ENCODE measurements around the gene ECSCR.

ECSCR gene

DNA sequence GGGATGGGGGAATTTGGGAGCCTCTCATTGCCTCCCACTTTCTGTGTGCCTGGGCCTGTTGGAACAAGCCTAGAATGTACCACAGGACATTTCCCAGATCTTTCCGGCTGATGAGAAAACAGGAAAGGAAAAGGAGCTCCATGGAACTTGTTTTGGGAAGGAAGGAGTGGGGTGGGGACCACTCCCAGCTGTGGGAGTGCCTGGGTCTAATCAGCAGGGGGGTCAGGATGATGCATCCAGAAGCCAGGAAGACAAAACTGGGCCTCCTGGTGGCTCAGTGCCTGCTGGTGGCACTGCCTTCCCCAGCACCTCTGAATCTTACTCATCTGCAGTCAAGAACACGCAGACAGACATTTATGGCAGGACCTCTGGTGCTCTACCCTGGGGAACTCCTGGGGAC is 11.0 kb upstream of the ECSCR start:
- no peak for DNase-seq

DNA sequence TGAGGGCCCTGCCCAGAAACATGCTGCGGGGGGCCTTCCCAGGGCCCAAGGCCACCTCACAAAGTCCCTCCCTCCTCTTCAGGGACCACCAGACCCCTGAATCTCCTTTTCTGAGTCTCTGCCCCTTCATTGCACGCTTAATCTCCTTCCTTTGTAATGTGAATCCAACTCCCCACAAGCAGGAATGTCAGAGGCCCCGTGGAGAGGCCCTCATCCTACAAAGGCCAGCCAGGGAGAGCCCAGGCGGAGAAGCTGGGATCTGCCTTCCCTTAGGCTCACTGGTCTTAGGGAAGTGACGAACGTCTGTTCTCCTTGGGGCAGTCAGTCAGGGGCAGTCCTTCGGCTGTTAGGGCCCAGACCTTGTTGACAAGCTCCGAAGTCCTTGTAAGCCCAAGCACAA is 10.6 kb upstream of the ECSCR start:
- DNase-seq, result no peak

DNA sequence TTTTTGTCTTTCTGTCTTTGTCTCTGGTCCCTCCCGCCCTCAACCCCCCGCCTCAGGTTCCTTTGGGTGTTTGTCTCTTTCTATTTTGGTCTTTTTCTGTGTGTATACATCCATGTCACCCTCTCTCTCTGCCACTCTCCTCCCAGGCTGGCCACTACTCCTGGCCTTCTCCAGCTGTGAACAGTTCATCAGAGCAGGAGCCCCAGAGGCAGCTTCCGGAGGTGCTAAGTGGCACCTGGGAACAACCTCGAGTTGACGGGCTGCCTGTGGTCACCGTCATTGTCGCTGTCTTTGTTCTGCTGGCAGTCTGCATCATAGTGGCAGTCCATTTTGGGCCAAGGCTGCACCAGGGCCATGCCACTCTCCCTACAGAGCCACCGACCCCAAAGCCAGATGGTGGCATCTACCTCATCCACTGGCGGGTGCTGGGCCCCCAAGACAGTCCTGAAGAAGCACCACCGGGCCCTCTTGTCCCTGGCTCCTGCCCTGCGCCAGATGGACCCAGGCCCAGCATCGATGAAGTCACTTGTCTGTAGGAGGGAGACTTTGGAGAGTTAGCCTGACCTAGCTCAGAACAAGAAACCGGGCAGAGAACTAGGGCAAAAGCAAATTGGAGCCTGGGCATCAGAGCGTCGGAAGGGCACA is 10.0 kb upstream of the ECSCR start:
- DNase-seq, result no peak

DNA sequence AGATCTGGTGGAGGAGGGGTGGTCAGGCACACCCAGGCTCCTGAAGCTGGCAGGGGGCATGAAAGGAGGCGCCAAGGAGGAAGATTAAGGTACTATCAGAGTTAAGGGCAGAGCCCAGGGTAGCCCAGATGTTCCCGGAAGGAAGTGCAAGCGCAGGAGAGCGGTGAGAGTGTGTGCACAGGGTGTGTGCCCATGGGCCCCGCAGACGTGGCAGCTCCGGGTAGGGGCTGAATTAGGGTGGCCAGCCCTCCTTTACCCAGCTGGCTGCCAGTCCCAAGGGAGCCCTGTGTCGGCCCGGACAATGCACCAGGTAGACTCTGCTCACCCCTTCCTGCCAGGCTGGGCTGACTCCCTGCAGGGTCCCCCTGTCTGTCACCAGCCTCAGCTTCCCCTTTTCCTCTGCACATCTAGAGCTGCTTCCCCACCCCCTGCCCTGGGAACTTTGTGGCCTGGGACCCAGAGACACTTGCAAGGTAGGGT is 8.3 kb upstream of the ECSCR start, which contains the start of gene SMIM33:
Gene SMIM33 (plus strand): TSS at position 184 of the 480 bp plus-strand sequence. CDS start 118 bp downstream, at position 302.
- no peak for DNase-seq

DNA sequence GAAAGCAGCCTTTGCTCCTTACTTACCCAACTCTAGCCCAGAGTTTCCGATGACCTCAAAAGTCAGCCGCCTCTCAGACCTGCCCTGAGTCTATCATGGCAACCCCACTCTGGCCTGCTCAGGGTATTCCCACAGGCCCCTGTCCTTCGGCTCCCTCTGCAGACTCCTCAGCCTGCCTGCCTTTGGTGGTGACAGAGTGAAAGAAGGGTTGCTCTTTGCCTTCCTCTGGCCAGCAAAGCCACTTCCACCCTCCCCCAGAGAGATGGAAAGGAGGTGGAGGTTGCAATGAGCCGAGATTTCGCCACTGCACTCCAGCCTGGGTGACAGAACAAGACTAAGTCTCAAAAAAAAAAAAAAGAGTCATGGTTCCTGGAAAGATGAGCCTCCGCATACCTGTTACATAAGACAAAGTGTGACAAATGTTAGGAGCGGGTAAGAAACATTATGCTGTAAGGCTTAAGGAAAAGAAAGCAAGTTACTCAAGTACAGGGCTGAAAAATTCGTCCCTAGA is 5.9 kb upstream of the ECSCR start:
- no peak for DNase-seq

DNA sequence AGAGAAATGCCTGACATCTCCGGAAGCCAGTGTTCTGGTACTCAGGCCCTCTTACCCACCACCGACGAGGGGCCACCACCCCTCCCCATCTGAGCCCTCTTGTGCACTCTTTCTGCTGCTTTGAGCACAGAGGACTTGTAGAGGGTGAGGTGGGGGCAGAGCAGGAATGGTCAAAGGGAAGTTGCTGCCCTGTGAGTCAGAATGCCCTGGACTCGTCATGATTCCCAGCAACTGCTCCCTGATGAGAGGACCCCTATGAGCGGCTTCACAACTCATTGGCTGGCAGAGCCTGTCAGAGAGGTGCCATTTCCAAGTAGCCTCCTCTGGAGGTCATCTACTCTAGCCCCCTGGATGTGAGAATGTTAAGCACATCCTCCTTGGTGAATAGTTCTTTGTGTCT is 845 bp downstream of the ECSCR start:
- DNase-seq, result no peak

DNA sequence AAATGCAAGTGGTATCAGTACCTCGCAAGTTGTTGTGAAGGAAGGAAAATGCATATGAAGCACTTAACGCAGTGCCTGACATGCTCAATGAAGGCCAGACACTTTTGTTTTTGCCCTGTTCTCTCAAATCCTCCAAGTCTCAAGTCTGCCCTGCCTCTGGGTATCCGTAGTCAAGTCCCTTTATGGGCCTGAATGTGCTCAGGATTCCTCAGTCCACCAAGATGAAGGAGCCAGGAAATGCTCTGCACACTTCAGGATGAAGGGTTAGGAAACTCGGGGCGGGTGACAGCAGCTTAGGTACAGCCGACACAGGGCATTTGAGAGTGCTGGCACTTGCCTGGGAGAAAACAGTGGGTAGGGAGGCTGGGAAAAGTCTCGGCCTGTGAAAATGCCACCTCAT is 1.4 kb downstream of the ECSCR start:
- DNase-seq, result no peak

DNA sequence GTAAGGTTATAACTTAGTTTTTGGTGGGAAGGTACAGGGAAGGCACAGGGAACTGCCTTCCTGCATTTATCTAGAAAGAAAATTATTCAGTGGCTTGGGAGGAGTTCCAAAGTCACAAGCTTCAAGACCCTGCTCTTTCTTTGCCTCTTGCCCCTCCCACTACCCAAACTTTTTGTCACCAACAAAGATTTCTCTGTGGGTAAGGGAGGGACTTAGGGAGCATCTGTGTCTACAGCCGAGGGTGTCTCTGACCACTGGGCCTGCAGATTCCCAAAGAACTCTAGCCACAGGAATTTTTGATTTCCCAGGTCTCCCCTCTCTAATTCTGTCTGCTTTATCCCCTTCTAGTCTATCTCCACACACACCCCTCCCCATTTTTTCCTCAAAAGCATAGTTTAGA is 2.1 kb downstream of the ECSCR start:
- no peak for DNase-seq

DNA sequence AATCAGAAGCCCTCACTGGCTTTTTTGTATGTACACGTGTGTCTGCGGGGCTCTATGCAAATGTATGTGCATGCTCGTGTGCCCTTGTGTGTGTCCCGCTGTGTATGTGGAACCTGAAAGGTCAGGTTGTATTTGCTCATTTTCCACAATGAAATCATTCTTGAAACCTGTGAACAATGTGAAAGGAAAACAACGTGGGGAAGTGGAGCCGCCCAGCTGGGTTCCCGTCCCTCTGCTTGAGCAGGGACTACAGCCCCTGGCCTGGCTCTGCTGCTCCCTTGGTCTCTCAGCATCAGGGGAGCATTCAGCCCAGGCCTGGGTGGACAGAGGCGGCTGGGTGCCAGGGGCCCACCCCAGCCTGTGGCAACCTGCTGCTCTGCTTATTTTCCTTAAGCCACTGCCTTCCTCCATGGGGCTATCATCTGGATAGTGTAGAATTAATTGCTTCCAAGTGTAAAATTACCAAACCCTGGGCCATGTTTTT is 3.0 kb downstream of the ECSCR start:
- no peak for DNase-seq

DNA sequence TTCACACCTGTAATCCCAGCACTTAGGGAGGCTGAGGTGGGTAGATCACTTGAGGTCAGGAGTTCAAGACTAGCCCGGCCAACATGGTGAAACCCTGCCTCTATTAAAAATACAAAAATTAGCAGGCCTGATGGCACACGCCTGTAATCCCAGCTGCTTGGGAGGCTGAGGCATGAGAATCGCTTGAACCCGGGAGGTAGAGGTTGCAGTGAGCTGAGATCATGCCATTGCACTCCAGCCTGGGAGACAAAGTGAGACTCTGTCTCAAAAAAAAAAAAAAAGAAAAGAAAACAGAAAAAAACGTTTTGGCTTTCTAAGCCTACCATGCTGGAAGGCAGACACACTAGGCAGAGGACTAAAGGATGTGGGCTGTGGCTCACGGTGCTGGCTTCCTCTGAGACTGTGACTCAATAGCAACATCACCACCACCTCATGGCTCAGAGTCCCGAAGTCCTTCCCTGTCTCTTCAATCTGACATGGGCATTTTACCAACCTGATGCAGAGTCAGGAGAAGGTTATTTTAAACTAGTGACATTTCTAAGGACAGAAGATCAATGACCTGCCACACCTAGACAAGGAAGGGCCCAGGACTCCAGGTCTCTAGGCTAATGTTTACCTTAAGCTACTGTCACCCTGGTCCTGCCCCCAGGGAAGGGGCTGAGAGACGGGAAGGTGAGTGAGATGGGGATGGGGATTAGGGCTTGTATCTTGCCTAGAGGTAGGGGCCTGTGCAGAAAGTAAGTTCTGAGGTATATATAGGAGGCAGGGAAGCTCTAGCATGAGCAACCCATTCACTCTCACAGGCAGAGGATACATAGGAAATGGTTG is 3.7 kb downstream of the ECSCR start:
- no peak for DNase-seq

DNA sequence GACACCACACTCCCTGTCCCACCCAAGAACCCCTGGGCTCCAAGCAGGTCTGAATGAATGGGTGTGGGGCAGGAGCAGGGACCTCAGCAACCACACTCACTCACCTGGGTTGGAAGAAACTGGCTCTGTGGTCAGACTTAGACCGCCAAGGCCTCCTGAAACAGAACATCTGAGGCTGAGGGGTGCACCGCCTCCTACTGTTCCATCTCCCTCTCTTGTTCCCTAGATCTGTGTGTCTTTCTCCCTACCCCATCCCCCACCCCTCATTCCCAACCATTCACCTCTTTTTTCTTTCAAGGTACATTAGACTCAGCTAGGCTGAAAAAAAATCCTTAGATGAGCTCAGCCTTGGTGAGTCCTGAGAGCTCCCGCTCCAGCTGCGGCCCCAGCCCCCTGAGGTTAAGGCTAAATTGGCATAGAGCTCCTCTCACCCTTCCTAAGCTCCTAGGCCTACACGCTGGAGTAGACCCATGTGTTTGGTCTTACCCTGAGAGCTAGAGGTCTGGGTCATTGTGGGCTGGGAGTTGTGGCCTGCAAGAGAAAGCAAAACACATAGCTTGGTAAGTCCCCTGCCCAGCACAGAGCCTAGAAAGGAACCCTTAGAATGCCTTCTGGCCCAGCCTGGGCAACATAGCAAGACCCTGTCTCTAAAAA is 4.8 kb downstream of the ECSCR start:
- DNase-seq, result no peak

DNA sequence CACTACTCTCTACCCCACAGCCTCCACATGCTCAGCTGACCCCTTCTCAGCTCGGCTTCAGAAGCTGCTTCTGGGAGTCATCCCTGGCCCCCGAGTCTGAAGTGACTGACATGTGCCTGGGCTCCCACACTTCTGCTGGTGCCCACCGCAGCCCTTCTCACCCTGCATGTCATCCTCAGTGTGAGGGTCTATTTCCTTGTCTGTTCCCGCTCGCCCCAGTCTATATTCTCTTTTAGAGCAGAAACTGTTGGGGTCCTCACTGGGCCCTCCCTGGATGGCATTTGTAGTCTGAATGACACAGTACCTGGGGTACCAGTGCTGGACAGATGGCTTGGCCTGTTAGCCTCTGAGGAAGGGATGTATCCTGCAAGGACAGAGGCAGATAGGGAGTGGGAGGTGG is 5.3 kb downstream of the ECSCR start:
- no peak for DNase-seq

DNA sequence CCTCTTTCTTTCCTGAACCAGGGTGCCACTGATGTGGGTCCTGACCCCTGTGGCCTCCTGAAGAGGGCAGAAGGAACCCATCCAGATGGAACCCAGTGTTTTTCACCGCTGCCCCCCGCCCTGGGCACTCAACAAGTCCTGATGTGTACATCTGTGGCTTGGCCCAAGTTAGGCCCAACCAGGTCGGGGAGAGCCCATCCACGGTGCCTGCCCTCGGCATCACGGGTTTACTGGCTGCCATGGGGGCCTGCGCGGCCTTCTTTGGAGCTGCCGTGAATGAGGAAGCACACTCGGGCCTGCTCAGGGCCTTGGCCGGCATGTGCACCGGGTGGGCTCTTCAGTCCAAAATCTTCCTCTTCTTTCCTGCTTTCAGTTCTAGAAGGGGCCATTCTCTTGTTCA is 5.8 kb downstream of the ECSCR start:
- DNase-seq, result no peak

DNA sequence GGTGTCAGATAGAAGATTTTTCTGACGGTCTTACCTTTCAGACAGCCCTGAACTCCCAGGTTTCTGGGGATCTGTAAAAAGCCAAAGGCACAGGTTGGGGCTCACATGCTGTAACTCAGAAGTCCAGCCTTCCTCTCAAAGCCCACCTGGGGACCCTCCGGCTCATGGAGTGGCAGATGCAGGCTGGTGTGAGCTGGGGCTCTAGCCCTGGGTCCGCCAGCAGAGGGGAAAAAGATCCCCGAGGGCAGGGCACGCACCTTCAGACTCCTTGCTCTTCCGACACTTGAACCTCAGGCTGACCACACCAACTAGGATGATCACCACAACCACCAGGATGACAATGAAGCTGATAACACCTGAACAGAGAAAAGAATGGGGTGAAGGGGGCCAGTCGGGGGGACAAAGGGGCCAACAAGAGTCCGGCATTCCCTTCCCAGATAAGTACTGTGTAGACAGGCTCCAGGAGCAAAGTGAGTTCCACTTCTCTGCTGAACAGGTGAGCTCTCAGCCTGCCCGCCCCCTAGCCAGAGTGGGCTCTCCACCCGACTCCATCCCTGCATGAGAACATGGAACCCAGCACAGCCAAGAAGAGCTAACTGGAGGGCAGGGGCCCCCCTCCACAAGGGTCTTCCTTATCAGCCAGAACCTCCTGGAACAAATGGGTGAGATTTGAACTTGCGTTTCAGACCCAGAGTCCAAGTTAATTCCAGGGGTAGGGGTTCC is 7.8 kb downstream of the ECSCR start:
- DNase-seq, result no peak

DNA sequence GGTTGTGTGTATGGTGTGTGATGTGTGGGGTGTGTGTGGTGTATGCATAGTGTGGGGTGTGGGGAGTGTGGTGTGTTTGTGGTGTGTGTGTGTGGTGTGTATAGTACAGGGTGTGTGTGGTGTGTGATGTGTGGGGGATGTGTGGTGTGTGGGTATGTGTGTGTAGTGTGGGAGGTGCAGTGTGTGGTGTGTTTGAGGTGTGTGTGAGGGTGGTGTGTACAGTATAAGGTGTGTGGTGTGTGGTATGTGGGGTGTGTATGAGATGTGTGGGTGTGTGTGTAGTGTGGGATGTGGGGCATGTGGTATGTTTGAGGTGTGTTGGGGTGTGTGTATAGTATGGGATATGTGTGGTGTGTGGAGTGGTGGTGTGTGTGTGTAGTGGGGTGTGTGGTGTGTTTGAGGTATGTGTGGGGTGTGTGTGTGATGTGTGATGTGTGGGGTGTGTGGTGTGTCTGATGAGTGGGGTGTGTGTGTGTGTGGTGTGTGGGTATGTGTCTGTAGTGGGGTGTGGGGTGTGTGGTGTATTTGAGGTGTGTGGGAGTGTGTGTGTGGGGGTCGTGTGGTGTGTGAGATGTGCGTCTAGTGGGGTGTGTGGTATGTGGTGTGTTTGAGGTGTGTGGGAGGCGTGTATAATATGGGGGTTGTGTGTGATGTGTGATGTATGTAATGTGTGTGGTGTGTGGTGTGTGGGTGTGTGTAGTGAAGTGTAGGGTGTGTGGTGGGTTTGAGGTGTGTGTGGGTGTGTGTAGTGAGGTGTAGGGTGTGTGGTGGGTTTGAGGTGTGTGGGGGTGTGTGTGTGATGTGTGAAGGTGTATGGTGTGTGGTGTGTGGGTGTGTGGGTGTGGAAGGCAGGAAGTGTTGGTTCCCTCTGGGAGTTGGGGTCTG is 8.6 kb downstream of the ECSCR start:
- DNase-seq, result no peak

DNA sequence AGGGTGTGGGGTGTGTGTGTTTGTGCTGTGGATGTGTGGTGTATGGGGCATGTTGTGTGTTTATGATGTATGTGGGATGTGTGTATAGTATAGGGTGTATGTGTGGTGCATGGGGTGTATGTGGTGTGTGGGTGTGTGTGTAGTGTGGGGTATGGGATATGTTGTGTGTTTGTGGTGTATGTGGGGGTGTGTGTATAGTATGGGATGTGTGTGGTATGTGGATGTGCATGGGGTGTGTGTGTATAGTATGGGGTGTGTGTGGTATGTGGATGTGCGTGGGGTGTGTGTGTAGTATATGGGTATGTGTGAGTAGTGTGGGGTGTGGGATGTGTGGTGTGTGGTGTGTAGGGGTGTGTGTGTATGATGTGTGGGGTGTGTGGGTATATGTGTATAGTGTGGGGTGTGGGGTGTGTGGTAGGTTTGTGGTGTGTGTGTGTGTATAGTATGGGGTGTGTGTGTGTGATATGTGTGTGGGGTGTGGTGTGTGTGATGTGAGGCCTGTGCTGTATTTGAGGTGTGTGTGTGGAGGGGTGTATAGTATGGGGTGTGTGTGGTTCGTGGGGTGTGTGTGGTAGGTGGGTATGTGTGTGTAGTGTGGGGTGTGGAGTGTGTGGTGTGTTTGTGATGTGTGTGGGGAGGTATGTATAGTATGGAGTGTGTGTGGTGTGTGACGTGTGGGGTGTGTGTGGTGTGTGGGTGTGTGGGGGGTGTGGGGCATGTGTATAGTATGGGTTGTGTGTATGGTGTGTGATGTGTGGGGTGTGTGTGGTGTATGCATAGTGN is 10.5 kb downstream of the ECSCR start:
- DNase-seq, result no peak

DNA sequence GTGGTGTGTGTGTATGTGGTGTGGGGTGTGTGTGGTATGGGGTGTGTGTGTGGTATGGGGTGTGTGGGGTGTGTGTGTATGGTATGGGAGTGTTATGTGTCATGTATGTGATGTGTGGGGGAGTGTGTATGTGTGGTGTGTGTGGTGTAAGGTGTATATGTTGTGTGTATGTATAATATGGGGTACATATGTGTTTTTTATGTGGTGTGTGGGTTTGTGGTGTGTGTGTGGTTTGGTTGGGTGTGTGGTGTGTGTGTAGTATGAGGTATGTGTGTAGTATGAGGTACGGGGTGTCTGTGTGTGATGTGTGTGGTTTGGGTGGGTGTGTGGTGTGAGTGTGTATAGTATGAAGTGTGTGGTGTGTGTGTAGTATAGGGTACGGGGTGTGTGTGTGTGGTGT is 11.4 kb downstream of the ECSCR start:
- no peak for DNase-seq

DNA sequence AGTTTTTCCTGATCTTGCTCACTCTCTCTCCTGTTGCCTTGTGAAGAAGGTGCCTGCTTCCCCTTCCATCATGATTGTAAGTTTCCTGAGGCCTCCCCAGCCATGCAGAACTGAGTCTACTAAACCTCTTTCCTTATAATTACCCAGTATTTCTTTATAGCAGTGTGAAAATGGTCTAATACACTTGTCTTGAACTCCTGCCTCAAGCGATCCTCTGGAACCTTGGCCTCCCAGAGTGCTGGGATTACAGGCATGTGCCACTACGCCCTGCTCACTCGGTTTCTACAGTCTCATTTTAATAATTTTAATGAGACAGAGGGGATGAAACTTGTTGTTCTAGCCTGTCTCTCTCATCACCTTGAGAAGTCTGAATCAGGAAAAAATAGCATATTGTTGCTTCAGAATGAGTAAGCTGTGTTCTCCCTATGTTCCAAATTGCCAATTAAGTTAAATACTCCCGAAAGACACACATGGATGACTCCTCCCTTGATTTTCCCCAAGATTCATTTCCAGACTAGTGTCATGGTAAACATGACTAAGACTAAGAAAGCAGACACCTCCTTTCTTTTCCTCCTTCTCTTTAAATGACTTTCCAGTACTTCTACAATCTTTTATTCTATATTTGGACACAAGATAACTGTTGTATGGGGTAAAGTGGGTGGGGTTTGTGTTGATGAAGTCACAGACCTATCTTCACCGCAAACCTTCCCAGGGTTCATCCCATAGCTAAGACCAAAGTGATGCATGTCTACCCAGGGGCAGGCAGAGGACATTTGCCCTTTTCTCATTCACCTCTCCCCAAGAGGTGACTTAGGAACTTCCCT is 15.4 kb downstream of the ECSCR start:
- DNase-seq, result no peak

DNA sequence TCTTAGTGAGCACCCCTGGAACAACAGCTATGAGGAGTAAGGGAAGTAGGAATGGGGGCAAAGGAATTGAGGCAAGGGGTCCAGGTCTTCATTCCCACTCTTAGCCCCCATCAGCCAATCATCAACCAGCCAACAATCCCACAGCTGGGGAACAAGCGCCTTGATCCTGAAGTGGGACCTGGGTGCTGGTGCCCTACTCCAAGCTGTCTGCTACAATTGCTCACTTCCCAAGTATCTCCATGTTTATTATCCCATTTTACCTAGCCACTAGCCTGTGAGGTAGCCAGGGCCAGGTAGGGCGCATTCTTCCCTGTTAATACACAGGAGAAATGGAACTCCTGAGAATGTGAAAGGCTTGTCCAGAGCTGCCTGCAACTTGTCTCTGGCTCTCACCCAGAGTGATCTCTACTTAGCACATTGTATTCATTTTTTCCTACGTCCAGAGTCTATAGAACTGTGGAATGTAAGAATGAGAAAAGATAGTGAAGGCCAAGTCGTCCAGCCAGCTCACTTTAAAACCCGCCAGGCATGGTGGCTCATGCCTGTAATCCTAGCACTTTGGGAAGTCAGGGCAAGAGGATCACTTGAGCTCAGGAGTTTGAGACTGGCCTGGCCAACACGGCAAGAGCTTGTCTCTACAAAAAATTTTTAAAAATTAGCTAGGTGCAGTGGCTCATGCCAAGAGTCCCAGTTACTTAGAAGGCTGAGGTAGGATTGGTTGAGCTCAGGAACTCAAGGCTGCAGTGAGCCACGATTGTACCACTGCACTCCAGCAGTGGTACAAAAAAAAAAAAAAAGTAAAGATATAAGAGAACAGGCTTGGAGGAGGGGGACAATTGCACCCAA is 17.0 kb downstream of the ECSCR start:
- no peak for DNase-seq

Data from hippocampal formation (tissue), 2 donors.